KMS-11 (cell line): ENCODE results near the gene GLMP.

Experiments
- H2AFZ ChIP-seq: fragments of 200-600 bp; sonication (generic); 2 replicates; pipeline ENCODE4 v1.6.1; 2016; ENCODE audit warnings: antibody characterized with exemption, mixed run types, low read depth
- H3K27ac ChIP-seq: fragments of 200-600 bp; sonication (generic); 2 replicates; pipeline ENCODE4 v1.6.1; 2016; ENCODE audit warnings: mild to moderate bottlenecking, mixed run types
- H3K27me3 ChIP-seq: fragments of 200-600 bp; sonication (generic); 2 replicates; pipeline ENCODE4 v1.6.1; 2017; ENCODE audit warnings: mild to moderate bottlenecking, low read depth, mixed run types, moderate library complexity; ENCODE audit not compliant: insufficient read depth
- H3K36me3 ChIP-seq: fragments of 200-600 bp; sonication (generic); 2 replicates; pipeline ENCODE4 v1.6.1; 2017; ENCODE audit warnings: mild to moderate bottlenecking, mixed run types; ENCODE audit not compliant: insufficient read depth
- H3K4me1 ChIP-seq: fragments of 200-600 bp; sonication (generic); 2 replicates; pipeline ENCODE4 v1.6.1; 2016; ENCODE audit warnings: mild to moderate bottlenecking, low read depth, mixed run types; ENCODE audit not compliant: poor library complexity, severe bottlenecking
- H3K4me2 ChIP-seq: fragments of 200-600 bp; sonication (generic); 2 replicates; pipeline ENCODE4 v1.7.0; 2016; ENCODE audit warnings: mild to moderate bottlenecking, mixed run types
- H3K4me3 ChIP-seq: fragments of 200-600 bp; sonication (generic); IDR thresholded peaks from 2 replicates; pipeline ENCODE4 v1.6.1; 2017; ENCODE audit warnings: low read depth, low read length, mixed read lengths; ENCODE audit not compliant: insufficient read depth
- H3K79me2 ChIP-seq: fragments of 200-600 bp; sonication (generic); 2 replicates; pipeline ENCODE4 v1.6.1; 2016; ENCODE audit warnings: low read depth, mixed run types; ENCODE audit not compliant: insufficient read depth
- H3K9ac ChIP-seq: fragments of 200-600 bp; sonication (generic); 2 replicates; pipeline ENCODE4 v1.6.1; 2016; ENCODE audit warnings: mild to moderate bottlenecking, mixed run types
- H4K20me1 ChIP-seq: fragments of 200-600 bp; sonication (generic); 2 replicates; pipeline ENCODE4 v1.6.1; 2016; ENCODE audit warnings: mild to moderate bottlenecking, mixed run types; ENCODE audit not compliant: insufficient read depth
- TF ChIP-seq, protein P1 (sequence below): fragments of 200-600 bp; sonication (generic); conservative IDR thresholded peaks from 2 replicates; pipeline ENCODE4 v1.6.1; 2017; ENCODE audit warnings: low read depth, mild to moderate bottlenecking, antibody characterized with exemption, low read length, moderate library complexity, mixed read lengths

GLMP gene, protein sequence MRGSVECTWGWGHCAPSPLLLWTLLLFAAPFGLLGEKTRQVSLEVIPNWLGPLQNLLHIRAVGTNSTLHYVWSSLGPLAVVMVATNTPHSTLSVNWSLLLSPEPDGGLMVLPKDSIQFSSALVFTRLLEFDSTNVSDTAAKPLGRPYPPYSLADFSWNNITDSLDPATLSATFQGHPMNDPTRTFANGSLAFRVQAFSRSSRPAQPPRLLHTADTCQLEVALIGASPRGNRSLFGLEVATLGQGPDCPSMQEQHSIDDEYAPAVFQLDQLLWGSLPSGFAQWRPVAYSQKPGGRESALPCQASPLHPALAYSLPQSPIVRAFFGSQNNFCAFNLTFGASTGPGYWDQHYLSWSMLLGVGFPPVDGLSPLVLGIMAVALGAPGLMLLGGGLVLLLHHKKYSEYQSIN

DNA sequence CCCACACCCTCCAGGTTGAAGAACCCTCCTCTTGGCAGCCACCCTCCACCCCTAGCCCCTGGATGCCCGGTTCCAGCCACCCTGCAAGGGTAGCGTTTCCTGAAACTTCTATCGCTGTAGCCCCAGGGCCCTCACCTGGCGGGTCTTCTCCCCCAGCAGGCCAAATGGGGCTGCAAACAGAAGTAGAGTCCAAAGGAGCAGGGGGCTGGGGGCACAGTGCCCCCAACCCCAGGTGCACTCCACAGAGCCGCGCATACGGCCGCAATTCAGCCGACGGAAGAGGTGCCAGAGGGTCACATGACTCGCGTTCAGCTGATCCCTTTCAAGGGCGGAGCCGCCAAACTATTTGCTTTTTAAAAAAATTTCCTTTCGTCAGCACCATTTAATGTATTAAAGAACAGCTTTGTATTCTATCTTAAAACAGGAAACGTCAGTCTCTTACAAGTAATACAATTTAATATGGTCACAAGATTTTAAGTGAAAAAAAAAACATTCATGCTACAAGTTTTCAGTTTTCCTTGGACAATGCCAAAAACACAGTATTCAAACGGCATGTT lies at the start of gene GLMP:
GLMP (minus strand) TSS at position 289 of the 557 bp plus-strand sequence; CDS start at position 255, 34 bp downstream.
- Histone ChIP-seq H4K20me1 (no peaks in the 10 kb centered on the region), H3K36me3 (no peaks in the 10 kb centered on the region), H3K4me2 (peak within 1 kb of the TSS; percentile 8; the same call in 1 of the 2 replicates), H3K4me1 (peaks cover 12% of the 10 kb centered on the region), H3K4me3 (peak within 1 kb of the TSS; percentile 75), H3K9ac (peak within 1 kb of the TSS; percentile 0; the same call in 1 of the 2 replicates), H3K27me3 (no peaks in the 10 kb centered on the region), H3K27ac (no peak within 1 kb of the TSS), H2AFZ (peak within 1 kb of the TSS; percentile 14), H3K79me2 (no peaks in the 10 kb centered on the region)
- TF ChIP-seq, protein P1, sequence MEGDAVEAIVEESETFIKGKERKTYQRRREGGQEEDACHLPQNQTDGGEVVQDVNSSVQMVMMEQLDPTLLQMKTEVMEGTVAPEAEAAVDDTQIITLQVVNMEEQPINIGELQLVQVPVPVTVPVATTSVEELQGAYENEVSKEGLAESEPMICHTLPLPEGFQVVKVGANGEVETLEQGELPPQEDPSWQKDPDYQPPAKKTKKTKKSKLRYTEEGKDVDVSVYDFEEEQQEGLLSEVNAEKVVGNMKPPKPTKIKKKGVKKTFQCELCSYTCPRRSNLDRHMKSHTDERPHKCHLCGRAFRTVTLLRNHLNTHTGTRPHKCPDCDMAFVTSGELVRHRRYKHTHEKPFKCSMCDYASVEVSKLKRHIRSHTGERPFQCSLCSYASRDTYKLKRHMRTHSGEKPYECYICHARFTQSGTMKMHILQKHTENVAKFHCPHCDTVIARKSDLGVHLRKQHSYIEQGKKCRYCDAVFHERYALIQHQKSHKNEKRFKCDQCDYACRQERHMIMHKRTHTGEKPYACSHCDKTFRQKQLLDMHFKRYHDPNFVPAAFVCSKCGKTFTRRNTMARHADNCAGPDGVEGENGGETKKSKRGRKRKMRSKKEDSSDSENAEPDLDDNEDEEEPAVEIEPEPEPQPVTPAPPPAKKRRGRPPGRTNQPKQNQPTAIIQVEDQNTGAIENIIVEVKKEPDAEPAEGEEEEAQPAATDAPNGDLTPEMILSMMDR, result no peak

DNA sequence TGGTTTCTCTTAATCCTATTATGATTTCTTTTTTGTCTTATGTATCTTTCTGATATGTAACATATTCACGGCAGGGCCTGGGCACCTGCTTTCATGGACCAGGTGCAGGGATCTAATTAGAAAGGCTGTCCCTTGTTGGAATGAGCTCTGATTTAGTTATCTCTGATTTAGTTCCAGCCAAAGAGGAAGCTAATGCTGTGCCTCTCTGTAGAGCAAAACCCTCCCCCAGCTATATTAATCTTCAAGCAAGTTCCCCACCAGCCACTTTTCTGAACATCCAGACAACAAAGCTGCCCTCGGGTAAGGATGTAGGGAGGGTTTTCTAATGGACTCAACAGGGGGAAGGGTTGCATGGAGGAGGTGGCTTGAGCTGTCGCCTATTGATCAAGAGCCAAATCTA lies 48.9 kb upstream of the GLMP start:
- H3K4me2 ChIP-seq, result no peak overlapping the region
- no peak overlapping the region for H3K27ac ChIP-seq
- peaks cover 3% of the 10 kb centered on the region; the same call in 1 of the 2 replicates for H3K27me3 ChIP-seq
- H3K36me3 ChIP-seq, result no peaks in the 10 kb centered on the region
- peaks cover under 1% of the 10 kb centered on the region for H3K4me1 ChIP-seq
- no peaks in the 10 kb centered on the region for H4K20me1 ChIP-seq
- H3K9ac ChIP-seq, result no peak overlapping the region
- TF ChIP-seq, protein P1, result no peak
- H3K4me3 ChIP-seq, result no peak overlapping the region
- no peak overlapping the region for H2AFZ ChIP-seq
- no peaks in the 10 kb centered on the region for H3K79me2 ChIP-seq

DNA sequence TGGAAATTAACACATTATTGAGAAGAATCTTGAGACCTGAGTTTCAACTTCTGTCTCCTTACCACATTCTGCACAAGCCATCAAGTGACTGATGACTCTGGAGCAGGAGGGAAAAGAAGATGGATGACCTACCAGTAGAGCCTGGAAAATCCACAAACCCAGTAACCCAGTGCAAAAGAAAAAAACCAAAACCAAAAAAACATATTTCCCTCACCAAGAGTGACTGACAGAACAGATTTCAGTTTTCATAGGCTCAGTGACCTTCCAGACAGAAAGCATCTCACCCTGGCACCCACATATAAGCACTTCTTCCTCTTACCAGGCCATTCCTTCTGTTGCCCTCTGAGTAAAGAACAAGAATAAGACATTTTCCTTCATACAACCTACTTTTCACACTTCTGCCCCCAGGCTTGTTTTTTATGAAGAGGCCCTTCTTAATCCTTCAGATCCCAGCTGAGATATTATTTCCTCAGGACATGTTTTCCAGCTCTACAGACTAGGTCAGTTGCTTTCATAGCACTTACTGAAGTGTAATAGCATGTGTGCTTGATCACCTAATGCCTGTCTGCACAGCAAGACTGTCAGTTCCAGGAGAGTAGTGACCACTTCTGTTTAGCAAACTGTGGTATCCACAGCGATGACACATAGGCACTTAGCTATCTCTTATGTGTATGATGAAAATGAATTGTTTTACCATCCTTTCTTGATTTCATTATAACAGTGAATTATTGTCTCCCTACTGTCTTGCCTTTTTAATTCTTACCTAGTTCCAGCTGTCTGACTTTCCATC lies 46.9 kb upstream of the GLMP start:
- Histone ChIP-seq H3K9ac (no peak overlapping the region), H4K20me1 (no peaks in the 10 kb centered on the region), H3K4me2 (no peak overlapping the region), H3K4me1 (peaks cover 3% of the 10 kb centered on the region), H3K79me2 (peaks cover 8% of the 10 kb centered on the region), H3K4me3 (no peak overlapping the region), H3K36me3 (no peaks in the 10 kb centered on the region), H3K27me3 (peaks cover 3% of the 10 kb centered on the region; the same call in 1 of the 2 replicates), H2AFZ (no peak overlapping the region), H3K27ac (no peak overlapping the region)
- TF ChIP-seq, protein P1, result no peak

DNA sequence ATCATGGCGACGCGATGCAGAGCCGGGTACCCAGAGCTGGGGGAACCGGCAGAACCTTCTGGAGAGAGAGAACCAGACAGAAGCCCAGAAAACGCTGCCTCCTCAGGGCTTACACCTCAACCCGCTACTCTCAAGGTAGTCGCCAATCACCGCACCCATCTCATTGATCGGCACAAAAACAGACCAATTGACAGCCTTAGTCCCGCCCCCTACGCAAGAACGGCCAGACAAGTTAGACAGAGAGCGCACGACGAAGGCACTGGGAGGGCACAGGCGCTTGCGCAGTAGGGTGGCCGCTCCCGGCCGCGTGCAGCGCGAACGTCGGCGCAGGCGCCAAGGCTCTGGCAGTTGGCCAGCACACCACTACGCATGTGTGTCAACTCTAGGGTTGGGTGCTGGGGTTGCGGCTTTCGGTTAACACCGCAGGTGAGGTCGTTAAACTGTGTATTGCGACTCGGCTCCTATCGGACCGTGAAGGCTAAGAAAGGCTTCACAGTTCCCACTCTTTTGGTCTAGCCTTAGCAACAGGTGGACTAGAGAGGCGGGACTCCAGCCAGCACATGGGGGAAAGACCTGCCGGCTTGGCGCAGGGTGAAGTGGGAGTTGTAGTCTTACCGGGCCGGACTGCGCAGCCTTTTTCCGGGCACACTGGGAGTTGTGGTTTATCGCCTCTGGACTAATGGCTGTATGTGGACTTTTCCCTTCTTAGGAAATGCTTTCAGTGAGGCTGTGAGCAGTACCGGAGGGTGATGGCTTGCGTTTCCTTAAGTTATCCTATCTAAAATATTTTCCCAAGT lies 42.9 kb upstream of the GLMP start, which contains the start of the genes CCT3 and TSACC:
CCT3 (minus strand) TSS at position 113 of the 797 bp plus-strand sequence; CDS start at position 5, 108 bp downstream.
TSACC (plus strand) TSS at position 347 of the 797 bp plus-strand sequence. CDS start 1,232 bp downstream, outside the sequence.
- Histone ChIP-seq H3K27me3 (no peaks in the 10 kb centered on the region), H3K4me2 (peak within 1 kb of the TSS; percentile 79), H4K20me1 (peaks cover 22% of the 10 kb centered on the region), H3K79me2 (peaks cover 46% of the 10 kb centered on the region), H3K27ac (peak within 1 kb of the TSS; percentile 79), H2AFZ (peak within 1 kb of the TSS; percentile 47), H3K4me1 (peaks cover 24% of the 10 kb centered on the region), H3K36me3 (peaks cover 32% of the 10 kb centered on the region; the same call in 1 of the 2 replicates), H3K9ac (peak within 1 kb of the TSS; percentile 65), H3K4me3 (peak within 1 kb of the TSS; percentile 100)
- TF ChIP-seq, protein P1, result no peak
